Vagina (tissue), 2 donors: ENCODE measurements around the gene TENM4.

Experiments
- CTCF ChIP-seq, 3 experiments: fragments of 450-650 bp in 2 of 3; fragments of 200-600 bp in 1 of 3; sonication (generic) in 1 of 3; IDR thresholded peaks; one replicate each; pipeline ENCODE4 v1.5.1; 2017 to 2019; ENCODE audit warnings: antibody characterized with exemption in 3 of 3, mild to moderate bottlenecking in 2 of 3, moderate library complexity in 2 of 3
- POLR2A ChIP-seq, 2 donors: fragments of 450-650 bp; IDR thresholded peaks; one replicate each; pipeline ENCODE4 v1.6.1; 2017; ENCODE audit warnings: antibody characterized with exemption in 2 of 2, mild to moderate bottlenecking in 2 of 2, moderate library complexity in 2 of 2
- POLR2AphosphoS5 ChIP-seq, 2 donors: sonication (generic); formaldehyde crosslinking; IDR thresholded peaks; one replicate each; pipeline ENCODE4 v1.9.0; 2017; ENCODE audit warnings: antibody characterized with exemption in 2 of 2, mild to moderate bottlenecking in 2 of 2, low read depth in 1 of 2; ENCODE audit not compliant: insufficient read depth in 1 of 2

- TF ChIP-seq POLR2A (IDR thresholded peaks at IDR 0.05) (no peak), CTCF (IDR thresholded peaks at IDR 0.05) (no peak), POLR2AphosphoS5 (IDR thresholded peaks at IDR 0.05; ENCODE audit: insufficient read depth in 1 of 2, low read depth in 1 of 2) (no peak)
These were observed 788.6 kb downstream of the TENM4 start for GRCh38 chr11:78651923-78652842.
